RWPE2 (cell line): ENCODE results near the gene KRT83.
"Not testable (repeated sequence)": the region's sequence is repeated elsewhere in the genome, so short reads cannot be mapped to it uniquely, and the experiment has no call there.

ENCODE experiments used
- ATAC-seq: fragments of 200-7000 bp; cut with Tn5 transposase; 3 replicates; pipeline ENCODE4 v1.9.1; 2021; ENCODE audit warnings: low read depth
- DNase-seq: peaks from one replicate; pipeline ENCODE4 v3.0.0-alpha.2; 2020; ENCODE audit warnings: low spot score
- H3K27ac ChIP-seq: fragments of 450-650 bp; 2 replicates; pipeline ENCODE4 v1.5.1; 2017; ENCODE audit warnings: mild to moderate bottlenecking; ENCODE audit not compliant: poor library complexity, severe bottlenecking
- H3K27me3 ChIP-seq: fragments of 250-450 bp; sonication (Bioruptor Pico); 2 replicates; pipeline ENCODE4 v1.5.1; 2021; ENCODE audit warnings: mild to moderate bottlenecking, moderate library complexity; ENCODE audit not compliant: insufficient read depth, poor library complexity, severe bottlenecking
- H3K36me3 ChIP-seq: fragments of 250-450 bp; sonication (Bioruptor Pico); 2 replicates; pipeline ENCODE4 v1.5.1; 2020; ENCODE audit warnings: low read depth, mild to moderate bottlenecking, moderate library complexity
- H3K4me1 ChIP-seq: fragments of 250-450 bp; sonication (Bioruptor Pico); 2 replicates; pipeline ENCODE4 v1.5.1; 2021; ENCODE audit warnings: mild to moderate bottlenecking, moderate library complexity; ENCODE audit not compliant: insufficient read depth, poor library complexity, severe bottlenecking
- H3K4me3 ChIP-seq: fragments of 250-450 bp; sonication (Bioruptor Pico); 2 replicates; pipeline ENCODE4 v1.5.1; 2021; ENCODE audit warnings: mild to moderate bottlenecking, moderate library complexity; ENCODE audit not compliant: severe bottlenecking
- H3K9me3 ChIP-seq: fragments of 250-450 bp; sonication (Bioruptor Pico); 2 replicates; pipeline ENCODE4 v1.5.1; 2021; ENCODE audit warnings: mild to moderate bottlenecking, moderate library complexity; ENCODE audit not compliant: severe bottlenecking
- TF ChIP-seq, protein P1 (sequence below): fragments of 450-650 bp; IDR thresholded peaks from one replicate; pipeline ENCODE4 v1.5.1; 2017; ENCODE audit warnings: mild to moderate bottlenecking, moderate library complexity; ENCODE audit not compliant: poor library complexity, severe bottlenecking

The KRT83 gene

GRCh38 chr12:52350021-52350620, 28.9 kb upstream of the KRT83 start:
- peak; percentile 19 for DNase-seq
- Histone ChIP-seq H3K27ac (no peak overlapping the region), H3K4me1 (peaks cover 17% of the 10 kb centered on the region), H3K9me3 (no peaks in the 10 kb centered on the region), H3K27me3 (no peaks in the 10 kb centered on the region), H3K36me3 (no peaks in the 10 kb centered on the region), H3K4me3 (no peak overlapping the region)
- no peak for ATAC-seq
- TF ChIP-seq, protein P1, sequence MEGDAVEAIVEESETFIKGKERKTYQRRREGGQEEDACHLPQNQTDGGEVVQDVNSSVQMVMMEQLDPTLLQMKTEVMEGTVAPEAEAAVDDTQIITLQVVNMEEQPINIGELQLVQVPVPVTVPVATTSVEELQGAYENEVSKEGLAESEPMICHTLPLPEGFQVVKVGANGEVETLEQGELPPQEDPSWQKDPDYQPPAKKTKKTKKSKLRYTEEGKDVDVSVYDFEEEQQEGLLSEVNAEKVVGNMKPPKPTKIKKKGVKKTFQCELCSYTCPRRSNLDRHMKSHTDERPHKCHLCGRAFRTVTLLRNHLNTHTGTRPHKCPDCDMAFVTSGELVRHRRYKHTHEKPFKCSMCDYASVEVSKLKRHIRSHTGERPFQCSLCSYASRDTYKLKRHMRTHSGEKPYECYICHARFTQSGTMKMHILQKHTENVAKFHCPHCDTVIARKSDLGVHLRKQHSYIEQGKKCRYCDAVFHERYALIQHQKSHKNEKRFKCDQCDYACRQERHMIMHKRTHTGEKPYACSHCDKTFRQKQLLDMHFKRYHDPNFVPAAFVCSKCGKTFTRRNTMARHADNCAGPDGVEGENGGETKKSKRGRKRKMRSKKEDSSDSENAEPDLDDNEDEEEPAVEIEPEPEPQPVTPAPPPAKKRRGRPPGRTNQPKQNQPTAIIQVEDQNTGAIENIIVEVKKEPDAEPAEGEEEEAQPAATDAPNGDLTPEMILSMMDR, result no peak

GRCh38 chr12:52349196-52349595, 28.0 kb upstream of the KRT83 start:
- H3K4me3 ChIP-seq, result no peak overlapping the region
- peaks cover 20% of the 10 kb centered on the region for H3K4me1 ChIP-seq
- TF ChIP-seq, protein P1, result no peak
- peak overlapping the region; percentile 10 for H3K27ac ChIP-seq
- H3K9me3 ChIP-seq, result no peaks in the 10 kb centered on the region
- DNase-seq, result peak; percentile 8
- H3K36me3 ChIP-seq, result no peaks in the 10 kb centered on the region
- ATAC-seq, result peak; percentile 80
- H3K27me3 ChIP-seq, result no peaks in the 10 kb centered on the region

DNA sequence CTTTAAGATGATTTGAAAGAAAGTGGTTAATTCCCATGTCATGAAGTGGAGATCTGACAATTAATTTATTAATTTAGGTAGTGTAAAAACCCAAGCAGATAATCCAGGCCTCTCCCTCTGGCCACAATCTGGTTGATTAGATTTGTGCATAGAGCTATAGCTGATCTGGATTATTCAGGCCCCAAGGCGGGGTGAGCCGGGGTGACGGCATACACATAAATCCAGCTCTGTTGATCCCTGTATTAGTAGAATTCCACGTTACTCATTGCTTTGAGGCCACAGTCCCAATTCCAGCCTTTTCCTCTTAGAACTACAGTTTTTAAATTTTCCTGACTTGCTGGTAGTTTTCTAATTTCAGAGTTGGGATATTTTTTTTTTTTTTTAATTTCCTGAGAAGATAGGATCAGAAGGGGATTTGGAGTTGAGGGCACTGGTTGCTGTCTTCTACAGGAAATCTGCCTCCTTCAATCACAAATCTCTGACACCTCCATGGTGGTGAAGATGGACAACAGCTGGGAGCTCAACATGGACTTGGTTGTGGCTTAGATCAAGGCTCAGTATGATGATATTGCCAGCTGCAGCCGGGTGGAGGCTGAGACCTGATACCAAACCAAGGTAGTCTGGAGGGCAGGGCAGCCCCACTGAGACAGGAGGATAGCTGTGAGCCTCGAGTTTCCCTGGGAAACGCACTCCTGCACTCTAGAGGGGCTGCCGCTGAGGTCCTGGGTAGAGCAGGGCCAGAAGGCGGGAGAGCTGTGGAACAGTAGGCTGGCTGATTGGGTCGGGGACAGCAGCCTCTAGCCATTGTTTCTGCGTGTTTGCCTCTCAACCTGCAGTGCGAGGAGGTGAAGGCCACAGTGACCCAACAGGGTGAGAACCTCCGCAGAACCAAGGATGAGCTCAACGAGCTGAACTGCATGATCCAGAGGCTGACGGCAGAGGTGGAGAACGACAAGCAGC, 26.6 kb upstream of the KRT83 start:
- Histone ChIP-seq H3K4me1 (peaks cover 20% of the 10 kb centered on the region), H3K27me3 (no peaks in the 10 kb centered on the region), H3K4me3 (no peak overlapping the region), H3K9me3 (no peaks in the 10 kb centered on the region), H3K36me3 (no peaks in the 10 kb centered on the region), H3K27ac (no peak overlapping the region)
- ATAC-seq (no peak), DNase-seq (peak; percentile 32)
- TF ChIP-seq, protein P1, result no peak

- H3K9me3 ChIP-seq, result no peaks in the 10 kb centered on the region
- no peak overlapping the region for H3K27ac ChIP-seq
- peaks cover 20% of the 10 kb centered on the region for H3K4me1 ChIP-seq
- DNase-seq, result peak; percentile 41
- H3K27me3 ChIP-seq, result no peaks in the 10 kb centered on the region
- no peak overlapping the region for H3K4me3 ChIP-seq
- ATAC-seq, result no peak
- TF ChIP-seq, protein P1, result no peak
- H3K36me3 ChIP-seq, result no peaks in the 10 kb centered on the region
Measured at GRCh38 chr12:52347016-52347415, 25.8 kb upstream of the KRT83 start.

GRCh38 chr12:52346593-52346992, 25.4 kb upstream of the KRT83 start:
- ATAC-seq, result no peak
- Histone ChIP-seq H3K27me3 (no peaks in the 10 kb centered on the region), H3K9me3 (no peaks in the 10 kb centered on the region), H3K27ac (peak overlapping the region; percentile 68), H3K4me1 (peaks cover 20% of the 10 kb centered on the region), H3K4me3 (no peak overlapping the region), H3K36me3 (no peaks in the 10 kb centered on the region)
- TF ChIP-seq, protein P1, result no peak
- peak; percentile 14 for DNase-seq

- not testable (repeated sequence) for H3K27me3 ChIP-seq, H3K4me3 ChIP-seq, H3K36me3 ChIP-seq, H3K9me3 ChIP-seq, ATAC-seq
- Histone ChIP-seq H3K4me1 (peaks cover 20% of the 10 kb centered on the region), H3K27ac (peak overlapping the region; percentile 68)
- DNase-seq, result peak; percentile 29
Measured at GRCh38 chr12:52345041-52345440, 23.8 kb upstream of the KRT83 start.
